Measurements from ENCODE around the gene GABARAP.

The GABARAP gene

GRCh38 chr17:7241783-7242716 lies at the start of gene GABARAP:
TSS of gene GABARAP (minus strand) at chr17:7242449. CDS start at chr17:7242330, 119 bp downstream.
- no peak for DNase-seq (ENCODE audit: low read depth)

- no peak for DNase-seq (ENCODE audit: low read depth)
Observed at GRCh38 chr17:7290685-7291084, 48.4 kb upstream of the GABARAP start.

GRCh38 chr17:7290166-7290565 lies 47.9 kb upstream of the GABARAP start:
- no peak for DNase-seq (ENCODE audit: low read depth)

GRCh38 chr17:7289256-7290032 lies 47.2 kb upstream of the GABARAP start:
- DNase-seq (ENCODE audit: low read depth): no peak

GRCh38 chr17:7285679-7286078 lies 43.4 kb upstream of the GABARAP start:
- DNase-seq (ENCODE audit: low read depth): no peak

GRCh38 chr17:7284911-7285310 lies 42.7 kb upstream of the GABARAP start:
- no peak for DNase-seq (ENCODE audit: low read depth)

- DNase-seq (ENCODE audit: low read depth): no peak
Observed at GRCh38 chr17:7283471-7284216, 41.4 kb upstream of the GABARAP start.

GRCh38 chr17:7282752-7283321 lies 40.6 kb upstream of the GABARAP start:
- DNase-seq (ENCODE audit: low read depth): no peak

GRCh38 chr17:7281953-7282751 lies 39.9 kb upstream of the GABARAP start:
- DNase-seq (ENCODE audit: low read depth): no peak

- DNase-seq (ENCODE audit: low read depth): peak; percentile 72
Observed at GRCh38 chr17:7281074-7281952, 39.1 kb upstream of the GABARAP start, which contains the start of gene SLC2A4. TSS of gene SLC2A4 (plus strand) at chr17:7281718. CDS start at chr17:7281935, 217 bp downstream.

GRCh38 chr17:7280519-7281073 lies 38.3 kb upstream of the GABARAP start:
- DNase-seq (ENCODE audit: low read depth): no peak

- no peak for DNase-seq (ENCODE audit: low read depth)
Observed at GRCh38 chr17:7279448-7279847, 37.2 kb upstream of the GABARAP start.

- no peak for DNase-seq (ENCODE audit: low read depth)
Observed at GRCh38 chr17:7266784-7267183, 24.5 kb upstream of the GABARAP start.

- no peak for DNase-seq (ENCODE audit: low read depth)
Observed at GRCh38 chr17:7263801-7264078, 21.5 kb upstream of the GABARAP start.

- no peak for DNase-seq (ENCODE audit: low read depth)
Observed at GRCh38 chr17:7262935-7263800, 20.9 kb upstream of the GABARAP start.

- no peak for DNase-seq (ENCODE audit: low read depth)
Observed at GRCh38 chr17:7262192-7262934, 20.1 kb upstream of the GABARAP start, which contains the start of gene CLDN7. TSS of gene CLDN7 (minus strand) at chr17:7262478. CDS start at chr17:7262043, 435 bp downstream.

GRCh38 chr17:7261379-7262191 lies 19.3 kb upstream of the GABARAP start:
- DNase-seq (ENCODE audit: low read depth): no peak
